Measurements from ENCODE around the gene PRR18.

DNA sequence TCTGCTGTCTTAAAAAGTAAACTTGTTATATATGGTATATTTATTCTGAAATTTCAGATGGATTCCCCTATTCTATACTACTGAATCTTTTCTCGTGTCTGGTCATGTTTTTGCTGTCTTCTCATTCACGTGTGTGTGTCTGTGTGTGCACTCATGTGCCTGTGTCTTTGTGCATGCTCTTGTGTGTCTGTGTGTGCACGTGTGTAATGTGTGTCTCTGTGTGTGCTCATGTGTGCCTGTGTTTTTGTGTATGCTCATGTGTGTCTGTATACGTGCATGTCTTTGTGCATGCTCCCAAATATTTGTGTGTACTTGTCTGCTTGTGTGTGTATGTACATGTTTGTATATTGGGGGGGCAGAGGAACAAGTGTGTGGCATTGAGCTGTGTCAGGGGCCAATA lies 34.0 kb downstream of the PRR18 start:
- TF ChIP-seq CTCF (conservative IDR thresholded peaks at IDR 0.05 in 1 of 2, IDR thresholded peaks at IDR 0.05 in 1 of 2; ENCODE audit: extremely low read depth in 1 of 2, insufficient read depth in 1 of 2, low read depth in 1 of 2, low read length in 2 of 2) (no peak), EZH2 (IDR thresholded peaks at IDR 0.05; ENCODE audit: borderline replicate concordance, low read length) (no peak)
